DOHH2 (cell line): ENCODE data around the gene HTR2A.

Source experiments
- EZH2phosphoT487 ChIP-seq: fragments of 200-600 bp; sonication (generic); IDR thresholded peaks from 2 replicates; pipeline ENCODE4 v1.6.1; 2017; ENCODE audit warnings: borderline replicate concordance, mild to moderate bottlenecking, antibody characterized with exemption, low read length, moderate library complexity, mixed read lengths
- TF ChIP-seq, protein P1 (sequence below): fragments of 200-600 bp; sonication (generic); IDR thresholded peaks from one replicate; pipeline ENCODE4 v1.5.1; 2014; ENCODE audit warnings: antibody characterized with exemption, mild to moderate bottlenecking, low read depth, low read length; ENCODE audit not compliant: poor library complexity, severe bottlenecking

DNA sequence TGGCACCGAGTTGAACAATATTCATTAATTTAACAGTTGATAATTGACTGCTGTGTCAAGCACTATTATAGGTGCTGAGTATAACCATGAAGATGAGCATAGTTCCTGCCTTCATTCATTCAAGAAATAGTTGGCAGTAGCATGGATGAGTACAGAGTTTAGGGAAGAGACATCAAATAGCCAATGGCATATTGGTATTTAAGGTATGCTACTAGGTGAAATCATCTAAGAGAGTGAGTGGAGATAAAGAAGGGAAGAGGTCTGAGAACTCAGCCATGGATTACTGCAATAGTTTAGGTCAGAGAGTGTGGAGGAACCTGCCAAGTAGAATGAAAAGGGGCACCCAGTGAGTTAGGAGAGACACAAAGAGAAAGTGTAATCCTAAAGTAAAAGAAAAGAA, 4.9 kb upstream of the HTR2A start:
- TF ChIP-seq, protein P1, sequence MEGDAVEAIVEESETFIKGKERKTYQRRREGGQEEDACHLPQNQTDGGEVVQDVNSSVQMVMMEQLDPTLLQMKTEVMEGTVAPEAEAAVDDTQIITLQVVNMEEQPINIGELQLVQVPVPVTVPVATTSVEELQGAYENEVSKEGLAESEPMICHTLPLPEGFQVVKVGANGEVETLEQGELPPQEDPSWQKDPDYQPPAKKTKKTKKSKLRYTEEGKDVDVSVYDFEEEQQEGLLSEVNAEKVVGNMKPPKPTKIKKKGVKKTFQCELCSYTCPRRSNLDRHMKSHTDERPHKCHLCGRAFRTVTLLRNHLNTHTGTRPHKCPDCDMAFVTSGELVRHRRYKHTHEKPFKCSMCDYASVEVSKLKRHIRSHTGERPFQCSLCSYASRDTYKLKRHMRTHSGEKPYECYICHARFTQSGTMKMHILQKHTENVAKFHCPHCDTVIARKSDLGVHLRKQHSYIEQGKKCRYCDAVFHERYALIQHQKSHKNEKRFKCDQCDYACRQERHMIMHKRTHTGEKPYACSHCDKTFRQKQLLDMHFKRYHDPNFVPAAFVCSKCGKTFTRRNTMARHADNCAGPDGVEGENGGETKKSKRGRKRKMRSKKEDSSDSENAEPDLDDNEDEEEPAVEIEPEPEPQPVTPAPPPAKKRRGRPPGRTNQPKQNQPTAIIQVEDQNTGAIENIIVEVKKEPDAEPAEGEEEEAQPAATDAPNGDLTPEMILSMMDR: no peak
- no peak for TF ChIP-seq EZH2phosphoT487
